NCI-H524 treated with DMSO at 0.1 percent for 48 hours (cell line): ENCODE measurements around the gene LAMA4.

Source experiments
- DNase-seq: peaks from one replicate; lab custom pipeline; 2025; lab: John Stamatoyannopoulos, UW

LAMA4 gene

GRCh38 chr6:112184951-112185350 lies 69.4 kb downstream of the LAMA4 start:
- DNase-seq: no peak

- no peak for DNase-seq
Measured at GRCh38 chr6:112183271-112183671, 71.1 kb downstream of the LAMA4 start.

DNA sequence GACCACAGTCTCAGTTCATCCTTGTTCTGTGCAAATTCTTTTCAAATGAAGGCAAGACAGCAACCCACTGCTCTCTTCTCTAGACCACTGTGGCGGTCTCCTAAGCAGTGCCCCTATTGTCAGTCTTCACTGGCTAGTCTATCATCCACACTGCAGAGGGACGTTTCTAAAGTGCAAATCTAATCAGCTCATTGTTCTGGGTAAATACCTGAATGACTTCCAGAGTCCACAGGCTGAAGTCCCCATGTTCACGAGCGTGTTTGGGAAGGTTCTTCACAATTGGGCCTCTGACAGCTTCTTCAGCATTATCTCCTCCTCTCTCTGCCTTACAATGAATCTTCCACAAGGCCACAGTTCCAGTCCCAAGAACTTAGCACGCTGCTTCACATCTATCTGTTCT lies 73.2 kb downstream of the LAMA4 start:
- no peak for DNase-seq

DNA sequence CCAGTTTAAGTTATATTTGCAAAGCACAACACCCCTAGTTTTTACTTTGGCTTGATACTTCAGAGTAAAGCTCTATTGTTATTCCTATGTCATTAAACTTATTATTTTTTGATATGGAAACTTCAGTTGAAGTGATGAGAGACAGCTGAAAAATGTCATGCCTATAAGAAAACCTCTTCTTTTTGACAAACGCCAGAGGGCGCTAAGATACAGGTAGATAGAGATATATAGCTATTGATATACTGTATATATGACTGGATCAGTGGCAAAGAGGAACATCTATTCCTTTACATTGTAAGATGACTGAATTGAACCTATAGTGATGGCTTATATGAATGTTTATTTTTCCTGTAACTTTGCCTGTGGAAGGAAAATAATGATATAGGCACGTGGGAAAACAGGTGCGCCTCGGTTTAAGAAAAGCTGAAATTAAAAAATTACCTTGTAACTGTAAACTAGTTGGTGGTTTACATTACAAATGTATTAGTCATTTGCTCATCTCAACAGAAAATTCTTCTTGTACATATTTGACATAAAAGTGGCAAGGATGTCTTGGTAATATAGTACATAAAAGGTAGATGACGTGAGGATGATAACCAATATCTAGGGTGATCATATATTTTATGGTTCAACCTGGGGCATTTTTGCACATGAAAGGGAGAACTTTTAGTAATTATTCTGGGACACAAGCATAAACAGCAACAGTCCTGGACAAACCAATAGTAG lies 74.1 kb downstream of the LAMA4 start:
- DNase-seq: peak; percentile 58

GRCh38 chr6:112179631-112180030 lies 74.7 kb downstream of the LAMA4 start:
- DNase-seq: no peak

DNA sequence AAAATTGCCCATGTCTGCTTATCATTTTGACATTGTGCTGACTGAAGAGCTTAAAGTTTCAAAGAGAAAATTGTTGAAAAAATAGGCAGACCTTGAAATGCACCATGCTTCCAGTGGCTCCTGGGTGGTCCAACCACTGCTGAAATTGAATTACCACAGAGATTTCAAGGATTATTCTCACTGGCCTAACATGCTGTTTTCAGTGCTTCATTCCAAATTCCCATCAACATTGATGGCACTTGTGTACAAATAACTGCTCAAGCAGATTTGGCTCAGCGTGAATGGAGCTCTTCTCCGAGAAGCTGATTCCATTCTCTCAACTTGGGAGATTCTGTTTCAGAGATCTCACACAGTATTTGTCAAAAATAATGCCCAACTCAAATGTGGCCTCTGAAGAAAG lies 75.5 kb downstream of the LAMA4 start:
- DNase-seq: no peak

- no peak for DNase-seq
Measured at GRCh38 chr6:112177092-112177491, 77.3 kb downstream of the LAMA4 start.

- DNase-seq: no peak
Measured at GRCh38 chr6:112176175-112176574, 78.2 kb downstream of the LAMA4 start.

DNA sequence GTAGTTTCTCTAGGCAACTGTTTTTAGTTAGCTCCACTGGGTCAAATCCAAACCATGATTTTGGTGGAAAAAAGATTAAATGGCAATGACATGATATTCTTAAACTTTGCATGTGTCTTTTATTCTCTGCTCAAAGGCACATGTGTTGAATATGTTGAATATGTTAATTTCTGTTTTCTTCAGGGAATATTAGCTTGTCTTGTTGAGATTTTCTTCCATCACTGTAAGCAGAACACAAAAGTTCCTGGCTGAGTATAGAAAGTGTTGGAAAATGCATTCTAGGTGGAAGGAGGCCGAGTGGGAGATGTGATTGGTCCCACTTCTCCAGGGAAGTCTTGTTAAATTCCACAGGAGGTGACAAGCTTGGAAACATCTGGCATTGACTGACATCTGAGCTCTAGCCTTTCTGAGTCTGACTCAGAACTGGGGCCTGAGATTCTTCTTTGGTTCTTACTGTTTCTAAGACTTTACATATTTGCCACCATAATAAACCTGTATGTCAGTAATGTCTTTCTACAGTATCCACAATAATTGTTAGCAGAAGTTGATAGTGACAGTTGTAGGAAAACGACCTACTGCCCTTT lies 81.1 kb downstream of the LAMA4 start:
- no peak for DNase-seq

- DNase-seq: no peak
Measured at GRCh38 chr6:112172540-112172939, 81.8 kb downstream of the LAMA4 start.

- DNase-seq: no peak
Measured at GRCh38 chr6:112169541-112169940, 84.8 kb downstream of the LAMA4 start.

GRCh38 chr6:112163295-112164257 lies 90.8 kb downstream of the LAMA4 start:
- DNase-seq: no peak

- DNase-seq: no peak
Measured at GRCh38 chr6:112160745-112161144, 93.6 kb downstream of the LAMA4 start.

GRCh38 chr6:112156668-112157067 lies 97.7 kb downstream of the LAMA4 start:
- no peak for DNase-seq

GRCh38 chr6:112155886-112156285 lies 98.5 kb downstream of the LAMA4 start:
- no peak for DNase-seq

- no peak for DNase-seq
Measured at GRCh38 chr6:112154711-112155110, 99.7 kb downstream of the LAMA4 start.

DNA sequence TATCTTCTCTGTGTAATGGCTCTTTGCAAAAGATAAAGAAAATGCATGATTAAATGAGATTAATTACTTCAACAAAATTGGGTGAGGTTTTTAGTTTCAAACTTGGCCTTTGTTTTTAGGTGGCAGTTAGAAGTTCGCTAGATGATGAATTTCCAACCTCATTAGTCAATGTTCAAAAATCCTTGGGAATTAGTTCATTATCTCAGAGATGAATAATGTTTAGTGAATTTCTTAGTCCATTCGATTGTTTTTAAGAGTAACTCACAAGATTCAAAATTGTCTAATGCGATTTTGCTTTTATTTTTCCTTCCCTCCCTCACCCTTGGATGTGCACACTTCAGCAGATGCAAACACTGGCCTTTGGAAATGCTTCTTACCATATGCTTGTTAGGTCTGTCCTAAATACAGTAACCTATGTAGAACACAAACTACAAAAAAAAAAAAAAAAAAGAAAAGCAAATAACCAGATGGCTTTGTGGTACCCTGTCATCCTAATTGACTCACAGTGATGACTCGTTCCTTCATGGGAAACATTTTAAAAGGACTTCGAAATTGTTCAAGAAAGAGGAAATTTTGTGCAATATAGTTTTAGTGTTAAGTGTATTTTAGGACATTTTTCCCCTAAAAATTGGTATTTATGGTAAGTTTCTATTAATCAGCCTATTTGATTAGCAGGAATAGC lies 100.3 kb downstream of the LAMA4 start:
- DNase-seq: no peak

- DNase-seq: peak; percentile 69
Measured at GRCh38 chr6:112150363-112150762, 104.0 kb downstream of the LAMA4 start.

- DNase-seq: no peak
Measured at GRCh38 chr6:112149719-112150263, 104.6 kb downstream of the LAMA4 start.

- peak; percentile 88 for DNase-seq
Measured at GRCh38 chr6:112149236-112149635, 105.1 kb downstream of the LAMA4 start.

- no peak for DNase-seq
Measured at GRCh38 chr6:112148103-112148502, 106.3 kb downstream of the LAMA4 start.

DNA sequence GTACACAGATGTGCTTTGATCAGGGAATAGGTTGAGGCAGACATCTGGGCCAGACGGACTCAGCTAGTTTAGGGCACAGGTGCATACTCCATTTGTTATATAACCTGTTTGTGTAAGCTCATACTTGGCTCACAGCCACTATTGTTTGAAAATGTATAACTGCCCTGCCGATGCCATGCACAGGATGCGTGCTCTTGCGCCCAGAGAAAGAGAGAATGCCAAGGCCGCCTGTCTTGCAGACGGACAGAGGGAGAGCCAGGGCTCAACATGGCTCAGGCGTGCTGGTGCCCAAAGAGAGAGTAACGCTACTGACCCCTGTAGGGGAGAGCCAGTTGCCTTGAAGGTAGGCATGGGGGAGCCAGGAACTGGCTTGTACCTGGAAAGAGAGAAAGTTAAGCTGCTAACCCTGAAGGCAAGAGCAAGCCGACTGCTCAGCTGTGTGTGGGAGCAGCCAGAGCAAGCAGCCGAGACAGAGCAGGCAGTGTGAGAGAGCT lies 109.2 kb downstream of the LAMA4 start:
- no peak for DNase-seq
